NCI-H748 (cell line): ENCODE data around the gene SPRR2D.
A peak's percentile ranks its signal among the peaks of the same experiment; 100 is the strongest.
"Not testable (repeated sequence)": the region's sequence is repeated elsewhere in the genome, so short reads cannot be mapped to it uniquely, and the experiment has no call there.

Experiments used
- DNase-seq: peaks from one replicate; lab custom pipeline; 2025; ENCODE audit not compliant: unreplicated experiment; lab: John Stamatoyannopoulos, UW

Gene SPRR2D

DNA sequence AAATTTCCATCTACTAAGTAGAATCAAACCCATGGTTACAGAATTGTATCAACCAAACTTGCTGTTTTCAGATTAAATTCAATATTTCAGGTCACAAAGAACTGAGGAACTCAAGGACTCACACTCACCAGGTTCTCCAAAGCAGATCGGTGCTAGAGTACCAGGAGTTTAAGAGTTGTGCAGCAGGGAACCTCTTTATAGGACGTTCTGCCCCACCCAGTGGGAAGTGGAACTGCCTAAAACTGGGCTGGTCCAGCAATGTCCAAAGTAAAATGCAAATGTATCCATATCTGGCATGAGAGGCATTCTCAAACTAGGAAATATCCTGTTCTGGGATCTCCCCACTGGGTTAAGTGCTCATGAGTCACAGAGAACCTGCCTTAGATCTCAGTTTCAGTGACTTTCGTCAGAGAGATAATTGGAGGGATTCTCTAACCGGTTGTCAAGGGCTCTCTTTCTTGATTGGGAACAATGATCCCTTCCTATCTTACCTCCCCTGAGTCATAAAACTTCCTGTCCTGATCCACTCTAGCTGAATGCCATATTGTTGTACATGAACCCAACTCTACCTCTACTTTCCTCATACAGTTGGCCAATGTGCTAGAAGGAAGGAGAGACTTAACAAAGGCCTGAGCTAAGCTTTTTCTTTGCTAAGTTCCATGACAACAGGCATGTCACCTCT lies at the start of gene SPRR2D:
Gene SPRR2D (minus strand): TSS at position 171 of the 682 bp plus-strand sequence. CDS start 774 bp downstream, outside the sequence.
- no peak for DNase-seq

DNA sequence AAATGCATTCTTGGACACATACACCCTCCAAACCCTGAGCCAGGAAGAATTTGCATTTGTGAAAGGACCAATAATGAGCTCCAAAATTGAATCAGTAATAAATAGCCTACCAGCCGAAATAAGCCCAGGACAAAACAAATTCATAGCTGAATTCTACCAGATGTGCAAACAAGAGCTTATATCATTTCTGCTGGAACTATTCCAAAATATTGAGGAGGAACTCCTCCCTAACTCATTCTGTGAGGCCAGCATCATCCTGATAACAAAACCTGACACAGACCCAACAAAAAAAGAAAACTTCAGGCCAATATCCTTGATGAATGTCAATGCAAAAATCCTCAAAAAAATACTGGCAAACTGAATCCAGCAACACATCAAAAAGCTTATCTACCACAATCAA lies 46.7 kb upstream of the SPRR2D start:
- no peak for DNase-seq

DNA sequence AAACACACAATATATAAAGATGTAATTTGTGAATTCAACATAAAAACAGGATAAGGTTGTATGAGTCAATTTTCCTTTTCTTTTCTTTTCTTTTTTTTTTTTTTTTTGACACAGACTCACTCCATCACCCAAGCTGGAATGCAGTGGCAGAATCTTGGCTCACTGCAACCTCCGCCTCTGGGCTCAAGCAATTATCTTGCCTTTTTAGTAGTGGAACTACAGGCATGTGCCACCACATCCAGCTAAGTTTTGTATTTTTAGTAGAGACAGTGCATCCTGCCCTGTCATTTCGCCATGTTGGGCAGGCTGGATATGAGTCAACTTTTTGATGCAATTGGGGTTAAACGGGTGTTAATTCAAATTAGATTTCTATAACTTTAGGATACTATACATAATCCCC lies 40.8 kb upstream of the SPRR2D start:
- no peak for DNase-seq

DNA sequence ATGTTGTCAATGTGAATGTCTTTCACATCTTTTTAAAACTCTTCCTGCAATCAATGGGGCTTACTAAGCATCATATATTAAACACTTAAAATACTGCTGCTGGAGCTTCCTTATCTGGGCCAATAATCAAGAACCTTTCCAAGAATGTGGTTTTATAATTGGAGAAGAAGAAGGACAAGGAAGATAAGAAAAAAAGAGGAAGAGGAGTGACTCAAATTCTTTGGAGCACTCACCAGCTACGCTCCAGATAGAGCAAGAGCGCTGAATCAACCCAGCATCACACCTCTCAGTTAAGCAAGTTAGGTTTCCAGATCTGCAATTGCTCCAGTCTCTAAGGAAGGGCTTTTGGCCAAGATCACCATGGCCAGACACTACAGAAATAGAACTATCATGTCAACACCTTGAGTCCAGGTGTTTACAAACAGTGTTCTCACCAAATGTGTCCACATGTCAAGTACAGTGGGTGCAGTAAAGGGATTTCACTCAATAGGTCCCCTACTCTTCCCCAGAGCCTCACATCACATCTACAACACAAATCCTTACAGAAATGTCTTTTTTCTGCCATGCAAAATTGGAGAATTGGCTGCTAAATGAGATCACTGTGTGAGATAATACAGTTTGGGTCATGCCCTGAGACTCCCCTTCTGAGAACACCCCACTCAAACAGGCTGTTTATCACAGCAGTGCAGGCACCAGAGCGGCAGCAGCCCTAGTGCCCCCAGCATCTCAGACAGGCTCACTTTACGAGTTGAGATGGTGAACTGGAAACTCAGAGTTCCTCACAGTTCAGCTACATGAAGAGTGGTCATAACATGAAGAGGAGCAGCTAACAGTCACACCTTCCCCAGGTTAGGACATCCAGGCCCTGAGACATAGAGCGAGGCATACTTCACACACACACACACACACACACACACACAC lies 32.1 kb upstream of the SPRR2D start:
- no peak for DNase-seq

DNA sequence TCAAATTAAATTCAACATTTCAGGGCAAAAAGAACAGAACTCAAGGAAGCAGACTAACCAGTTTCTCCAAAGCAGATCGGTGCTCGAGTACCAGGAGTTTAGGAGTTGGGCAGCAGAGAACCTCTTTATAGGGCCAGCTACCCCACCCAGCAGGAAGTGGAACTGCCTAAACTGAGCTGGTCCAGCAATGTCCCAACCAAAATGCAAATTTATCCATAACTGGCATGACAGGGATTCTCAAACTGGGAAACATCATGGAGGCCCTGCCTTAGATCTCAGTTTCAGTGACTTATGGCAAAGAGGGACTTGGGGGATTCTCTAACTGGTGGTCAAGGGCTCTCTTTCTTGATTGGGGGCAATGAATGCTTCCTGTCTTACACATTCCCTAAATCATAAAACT lies 30.6 kb upstream of the SPRR2D start, which contains the start of gene SPRR2B:
Gene SPRR2B (minus strand): TSS at position 101 of the 400 bp plus-strand sequence. CDS start 772 bp downstream, outside the sequence.
- DNase-seq, result no peak

DNA sequence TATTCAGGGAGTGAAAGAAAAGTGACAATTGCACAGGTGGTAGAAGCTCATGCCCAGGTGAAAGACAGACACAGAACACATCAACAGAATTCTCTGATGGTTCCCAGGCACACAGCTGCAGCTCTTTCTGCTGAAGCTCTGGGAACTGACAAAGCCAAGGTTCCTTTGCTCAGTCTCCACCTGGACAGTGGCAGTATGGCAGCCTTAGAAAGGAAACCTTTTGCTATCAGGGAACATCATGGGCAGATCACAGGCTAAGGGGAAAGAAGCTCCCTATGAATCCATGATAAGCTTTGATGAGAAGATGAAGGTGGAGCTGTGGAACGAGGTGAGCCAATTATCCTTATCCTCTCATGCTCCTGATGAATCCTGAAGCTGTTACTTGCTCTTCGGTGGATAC lies 29.3 kb upstream of the SPRR2D start:
- no peak for DNase-seq

DNA sequence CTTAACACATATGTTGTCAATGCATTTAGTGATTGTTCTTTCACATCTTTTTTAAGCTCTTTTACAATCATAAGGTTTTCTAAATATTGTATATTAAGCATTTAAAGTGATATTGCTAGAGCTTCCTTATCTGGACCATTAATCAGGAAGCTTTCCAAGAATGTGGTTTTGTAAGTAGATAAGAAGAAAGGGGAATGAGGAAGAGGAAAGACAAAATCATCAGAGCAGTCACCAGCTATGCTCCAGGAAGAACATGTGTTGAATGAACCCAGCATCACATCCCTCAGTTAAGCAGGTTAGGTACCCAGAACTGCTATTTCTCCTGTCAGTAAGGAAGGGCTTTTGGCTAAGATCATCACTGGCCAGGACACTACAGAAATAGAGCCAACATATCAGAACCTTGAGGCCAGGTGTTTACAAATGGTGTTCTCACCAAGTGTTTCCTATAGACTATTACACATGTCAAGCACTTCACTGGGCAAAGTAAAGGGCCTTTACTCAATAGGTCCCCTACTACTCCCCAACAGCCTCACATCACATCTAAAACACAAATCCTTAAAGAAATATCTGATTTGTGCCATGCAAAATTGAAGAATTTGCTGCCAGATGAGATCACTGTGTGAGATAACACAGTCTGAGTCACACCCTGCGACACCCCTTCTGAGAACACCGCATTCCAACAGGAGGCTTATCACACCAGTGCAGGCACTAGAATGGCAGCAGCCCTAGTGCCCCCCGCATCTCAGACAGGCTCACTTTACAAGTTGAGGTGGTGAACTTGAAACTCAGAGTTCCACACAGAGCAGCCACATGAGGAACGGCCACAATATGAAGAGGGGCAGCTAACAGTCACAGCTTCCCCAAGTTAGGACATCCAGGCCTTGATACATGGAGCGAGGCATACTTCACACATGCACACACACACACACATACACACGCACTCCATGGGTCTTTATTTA lies 18.2 kb upstream of the SPRR2D start:
- no peak for DNase-seq

DNA sequence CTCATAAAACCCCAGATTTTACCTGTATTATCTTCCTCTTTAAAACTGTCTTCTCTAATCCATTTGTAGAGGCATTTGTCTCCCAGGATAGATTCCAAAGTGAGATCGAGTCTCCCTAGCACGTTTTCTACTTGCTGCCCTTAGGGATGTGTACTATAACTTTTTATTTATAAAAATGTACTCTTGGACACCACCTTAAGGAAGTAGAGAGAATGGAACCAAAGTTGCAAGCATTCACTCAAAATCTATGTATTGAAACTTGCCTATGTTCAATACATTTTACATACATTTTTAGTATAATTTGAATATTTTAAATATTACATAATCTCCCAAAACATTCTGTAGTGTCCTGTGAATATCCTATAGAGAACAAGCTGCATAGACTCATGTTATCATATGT lies 17.2 kb upstream of the SPRR2D start:
- no peak for DNase-seq

DNA sequence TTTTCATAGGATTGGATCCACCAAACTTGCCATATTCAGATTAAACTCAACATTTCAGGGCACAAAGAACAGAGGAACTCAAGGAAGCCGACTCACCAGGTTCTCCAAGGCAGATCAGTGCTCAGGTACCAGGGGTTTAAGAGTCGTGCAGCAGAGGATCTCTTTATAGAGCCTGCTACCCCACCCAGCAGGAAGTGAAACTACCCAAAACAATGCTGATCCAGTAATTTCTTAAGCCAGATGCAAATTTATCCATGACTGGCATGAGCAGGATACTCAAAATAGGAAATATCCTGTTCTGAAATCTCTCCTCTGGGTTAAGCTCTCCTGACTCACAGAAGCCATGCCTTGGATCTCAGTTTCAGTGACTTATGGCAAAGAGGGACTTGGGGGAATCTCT lies 16.5 kb upstream of the SPRR2D start, which contains the start of gene SPRR2A:
Gene SPRR2A (minus strand): TSS at position 138 of the 400 bp plus-strand sequence. CDS start 777 bp downstream, outside the sequence.
- DNase-seq, result no peak

DNA sequence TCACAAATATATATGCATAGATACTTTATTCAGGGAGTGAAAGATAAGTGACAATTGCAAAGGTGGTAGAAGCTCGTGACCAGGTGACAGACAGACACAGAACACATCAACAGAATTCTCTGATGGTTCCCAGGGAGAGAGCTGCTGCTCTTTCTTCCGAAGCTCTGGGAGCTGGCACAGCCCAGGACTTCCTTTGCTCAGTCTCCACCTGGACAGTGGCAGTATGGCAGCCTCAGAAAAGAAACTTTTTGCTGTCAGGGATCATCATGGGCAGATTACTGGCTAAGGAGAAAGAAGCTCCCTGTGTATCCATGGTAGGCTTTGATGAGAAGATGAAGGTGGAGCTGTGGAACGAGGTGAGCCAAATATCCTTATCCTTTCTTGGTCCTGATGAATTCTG lies 15.2 kb upstream of the SPRR2D start:
- DNase-seq, result peak; percentile 14

DNA sequence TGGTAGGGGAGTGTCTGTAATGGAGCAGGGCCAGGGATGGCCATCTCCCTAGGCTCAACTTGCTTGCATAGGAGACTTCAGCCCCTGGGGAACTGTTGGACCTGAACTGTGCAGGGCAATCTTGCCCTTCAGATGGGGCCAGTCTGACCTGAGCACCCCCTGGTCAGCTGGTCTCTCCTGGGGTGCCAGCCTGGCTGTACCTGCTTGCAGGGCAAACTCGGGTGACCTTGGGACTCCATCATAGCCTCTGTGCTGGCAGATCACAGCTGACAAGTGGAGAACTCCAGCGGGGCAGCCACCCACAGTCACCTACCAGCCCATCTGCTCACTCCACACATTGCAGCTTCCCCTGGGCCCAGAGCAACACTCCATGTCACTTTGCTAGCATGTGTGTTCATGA lies 8.3 kb upstream of the SPRR2D start:
- no peak for DNase-seq

DNA sequence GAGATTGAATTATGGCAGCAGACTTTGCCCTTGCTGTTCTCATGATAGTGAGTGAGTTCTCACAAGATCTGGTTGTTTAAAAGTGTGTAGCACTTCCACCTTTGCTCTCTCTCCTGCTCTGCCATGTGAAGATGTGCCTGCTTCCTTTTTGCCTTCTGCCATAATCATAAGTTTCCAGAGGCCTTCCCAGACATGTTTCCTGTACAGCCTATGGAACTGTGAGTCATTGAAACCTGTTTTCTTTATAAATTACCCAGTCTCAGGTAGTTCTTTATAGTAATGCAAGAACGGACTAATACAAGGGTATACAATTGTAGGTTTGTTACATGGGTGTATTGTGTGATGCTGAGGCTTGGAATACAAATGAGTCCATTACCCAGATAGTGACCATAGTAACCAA lies 5.7 kb downstream of the SPRR2D start:
- DNase-seq, result no peak

DNA sequence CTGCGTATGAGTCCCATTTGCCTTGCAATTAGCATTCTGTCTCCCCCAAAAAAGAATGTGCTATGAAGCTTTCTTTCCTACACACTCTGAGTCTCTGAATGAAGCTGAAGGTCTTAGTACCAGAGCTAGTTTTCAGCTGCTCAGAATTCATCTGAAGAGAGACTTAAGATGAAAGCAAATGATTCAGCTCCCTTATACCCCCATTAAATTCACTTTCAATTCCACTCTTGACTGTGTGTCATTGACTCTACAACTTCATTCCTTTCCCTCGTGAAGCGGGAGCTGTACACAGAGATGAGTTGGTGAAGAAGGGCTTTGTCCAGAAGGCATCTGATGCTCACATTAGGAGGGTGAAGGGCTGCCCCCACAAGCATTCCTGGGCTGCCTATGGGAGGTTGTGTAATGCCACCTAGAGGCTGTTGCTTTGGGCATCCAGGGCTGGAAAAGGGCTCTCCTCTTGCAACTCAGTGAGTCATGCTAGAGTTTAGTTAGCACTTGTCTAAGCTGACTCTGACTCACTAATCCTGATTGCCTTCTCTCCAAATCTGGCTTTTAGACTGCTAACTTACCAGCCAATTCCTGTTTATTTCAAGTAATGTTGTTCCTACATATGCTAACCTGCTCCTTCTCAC lies 8.1 kb downstream of the SPRR2D start:
- no peak for DNase-seq

DNA sequence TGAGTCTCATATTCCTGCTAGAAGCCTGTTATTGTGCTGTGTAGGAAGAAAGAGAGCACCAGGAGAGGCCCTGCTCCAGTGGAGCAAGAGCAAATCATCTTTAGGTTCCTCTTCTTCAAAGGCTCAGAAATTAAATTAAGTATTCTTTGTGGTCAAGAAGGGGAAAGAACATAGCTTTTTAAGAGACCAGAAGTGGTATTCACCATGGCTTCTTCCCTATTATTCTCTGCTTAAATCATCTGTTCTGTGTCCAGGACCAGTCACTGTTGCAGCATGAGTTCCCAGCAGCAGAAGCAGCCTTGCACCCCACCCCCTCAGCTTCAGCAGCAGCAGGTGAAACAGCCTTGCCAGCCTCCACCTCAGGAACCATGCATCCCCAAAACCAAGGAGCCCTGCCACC lies 8.8 kb downstream of the SPRR2D start:
- DNase-seq, result no peak

DNA sequence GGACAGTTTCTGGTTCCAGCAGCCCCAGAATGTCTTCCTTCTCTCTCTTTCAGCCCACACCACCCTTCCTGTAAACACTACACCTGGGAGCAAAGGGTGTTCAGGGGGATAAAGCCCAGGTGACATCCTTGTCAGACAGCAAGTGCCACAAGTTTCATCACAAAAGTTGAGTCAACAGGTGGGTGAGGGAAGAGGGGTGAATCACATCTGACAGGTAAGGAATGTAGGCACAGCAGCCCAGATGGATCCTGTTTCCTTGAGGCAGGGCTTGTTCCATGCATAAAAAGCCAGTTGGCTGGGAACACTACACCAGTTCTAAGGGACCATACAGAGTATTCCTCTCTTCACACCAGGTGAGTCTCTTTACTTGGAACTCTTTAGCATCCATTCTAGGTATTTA lies 10.0 kb downstream of the SPRR2D start, which contains the start of gene SPRR1B:
Gene SPRR1B (plus strand): TSS at position 309 of the 400 bp plus-strand sequence. CDS start 1,143 bp downstream, outside the sequence.
- DNase-seq, result no peak

DNA sequence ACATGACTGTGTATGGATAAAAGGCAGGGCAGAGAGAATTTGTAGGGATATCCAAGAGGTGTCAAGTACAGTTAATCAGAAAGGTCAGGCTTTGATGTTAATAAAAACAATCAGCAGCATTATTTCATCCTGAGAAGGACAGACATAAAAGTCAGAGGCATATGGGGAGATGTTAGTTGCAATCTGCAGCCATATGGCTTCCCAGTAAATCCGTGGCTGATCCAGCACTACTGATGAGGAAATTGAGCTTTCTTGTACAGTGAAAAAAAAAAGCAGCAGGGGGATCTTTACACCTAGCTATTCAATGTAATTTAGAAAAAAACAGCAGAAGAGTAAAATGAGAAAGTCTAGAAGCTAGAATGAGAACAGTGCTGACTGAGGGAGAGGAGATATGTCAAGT lies 12.2 kb downstream of the SPRR2D start:
- no peak for DNase-seq

DNA sequence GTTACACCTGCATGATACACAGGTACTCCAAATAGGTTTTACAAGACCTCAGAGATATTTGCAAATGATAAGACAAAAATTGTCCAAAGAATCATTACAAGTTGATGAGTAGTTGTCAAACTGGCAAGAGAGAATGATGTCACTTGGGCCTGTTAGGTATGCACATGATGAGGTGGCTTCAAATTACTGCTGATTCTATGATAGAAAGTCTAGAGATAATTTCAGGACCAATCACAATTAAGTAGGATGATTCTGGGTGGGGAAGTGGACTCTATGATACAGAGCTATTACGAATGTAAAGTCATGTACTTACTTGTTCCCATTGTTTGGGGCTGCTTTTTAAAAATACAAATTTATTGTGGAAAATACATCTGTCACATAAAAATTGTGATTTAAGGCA lies 15.1 kb downstream of the SPRR2D start:
- DNase-seq, result no peak

DNA sequence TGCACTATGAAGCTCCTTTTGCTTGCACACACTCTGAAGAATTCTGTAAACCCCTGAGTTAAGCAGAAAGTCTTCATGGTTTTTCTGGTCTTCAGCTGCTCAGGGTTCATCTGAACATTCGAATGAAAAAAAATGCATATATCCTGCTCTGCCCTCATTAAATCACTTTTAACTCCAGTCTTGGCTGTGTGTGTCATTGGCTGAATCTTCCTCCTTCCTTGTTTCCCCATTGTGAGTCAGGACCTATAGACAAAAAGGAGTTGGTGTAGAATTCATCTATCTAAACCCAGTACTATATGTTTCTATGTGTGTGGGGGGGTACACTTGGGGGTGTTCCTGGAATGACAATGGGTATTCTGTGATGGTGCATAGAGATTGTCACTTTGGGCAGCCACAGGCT lies 16.5 kb downstream of the SPRR2D start:
- no peak for DNase-seq

DNA sequence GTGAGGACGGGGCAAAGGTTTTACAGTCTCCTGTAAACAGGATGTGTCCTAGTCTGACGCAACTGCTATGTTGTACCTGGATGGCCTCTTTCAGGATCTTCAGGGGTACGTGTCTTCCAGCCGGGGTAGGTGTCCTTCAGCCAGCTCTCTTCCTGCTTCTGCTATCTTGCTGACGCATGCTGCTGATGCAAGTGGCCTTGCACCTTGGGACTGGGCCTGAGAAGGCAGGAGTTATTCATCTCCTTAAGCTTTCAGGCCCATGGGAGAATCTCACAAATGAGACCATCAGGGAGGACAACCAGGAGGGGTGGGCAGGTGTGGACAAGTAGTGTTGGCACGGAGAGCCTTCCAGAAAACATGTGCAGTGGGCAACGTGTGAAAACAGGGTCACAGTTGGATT lies 17.8 kb downstream of the SPRR2D start:
- no peak for DNase-seq

DNA sequence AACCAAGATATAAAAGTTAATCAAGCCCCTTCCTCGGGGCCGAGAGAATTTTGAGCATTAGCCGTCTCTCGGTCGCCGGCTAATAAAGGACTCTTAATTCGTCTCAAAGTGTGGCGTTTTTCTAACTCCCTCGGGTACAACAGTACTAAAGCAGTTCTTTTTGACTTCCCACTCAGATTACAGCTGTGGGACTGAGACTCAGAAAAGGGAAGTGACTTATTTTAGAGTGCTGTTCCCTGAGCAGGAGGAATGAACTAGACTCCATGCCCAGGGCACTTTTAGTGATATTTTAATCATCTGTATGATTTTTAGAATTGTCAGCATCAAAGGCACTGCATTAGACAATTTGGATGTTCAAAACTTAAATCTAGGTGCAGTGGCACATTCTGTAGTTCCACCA lies 18.6 kb downstream of the SPRR2D start:
- not testable (repeated sequence) for DNase-seq
